ENCODE data around the gene KIAA0513. TPM values are rescaled to one million over a fixed set of nuclear protein-coding genes. Genes with fewer than 3 reads are reported as not detected.
A peak's percentile ranks its signal among the peaks of the same experiment; 100 is the strongest.

Gene KIAA0513
- total RNA-seq, 1 donor = 26.3 TPM

DNA sequence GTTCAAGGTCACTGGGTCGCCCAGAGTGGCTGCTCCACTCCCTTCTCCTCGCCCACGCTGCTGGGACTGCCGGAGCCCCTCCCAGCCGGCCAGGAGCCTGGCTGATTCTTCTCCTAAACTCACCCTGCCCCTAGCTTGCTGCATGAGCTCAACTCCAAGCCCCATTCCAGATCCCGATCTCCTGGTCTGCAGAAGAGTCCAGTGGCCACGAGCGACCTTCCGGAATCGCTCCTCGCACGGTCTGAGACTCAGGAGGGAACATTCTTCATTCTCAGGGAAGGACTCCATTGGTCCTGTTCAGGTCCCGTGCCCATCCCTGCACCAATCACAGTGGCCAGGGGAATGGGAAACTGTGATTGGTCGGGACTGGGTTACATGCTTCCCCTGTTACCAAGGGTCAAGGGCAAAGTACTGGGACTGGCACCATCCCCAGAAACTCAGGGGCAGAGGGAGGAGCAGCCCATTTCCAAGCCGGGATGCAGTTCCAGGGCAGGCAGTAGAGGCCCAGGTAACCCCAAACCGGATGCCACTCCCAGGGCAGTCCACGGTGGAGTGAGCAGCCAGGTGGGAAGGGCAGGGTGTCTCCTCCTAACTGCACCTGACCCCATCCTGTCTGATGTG lies 109.2 kb downstream of the KIAA0513 start:
- no peak overlapping the region for H3K4me3 ChIP-seq (ENCODE audit: low read depth, low read length)
- peak; percentile 53 for DNase-seq (ENCODE audit: low read depth)

DNA sequence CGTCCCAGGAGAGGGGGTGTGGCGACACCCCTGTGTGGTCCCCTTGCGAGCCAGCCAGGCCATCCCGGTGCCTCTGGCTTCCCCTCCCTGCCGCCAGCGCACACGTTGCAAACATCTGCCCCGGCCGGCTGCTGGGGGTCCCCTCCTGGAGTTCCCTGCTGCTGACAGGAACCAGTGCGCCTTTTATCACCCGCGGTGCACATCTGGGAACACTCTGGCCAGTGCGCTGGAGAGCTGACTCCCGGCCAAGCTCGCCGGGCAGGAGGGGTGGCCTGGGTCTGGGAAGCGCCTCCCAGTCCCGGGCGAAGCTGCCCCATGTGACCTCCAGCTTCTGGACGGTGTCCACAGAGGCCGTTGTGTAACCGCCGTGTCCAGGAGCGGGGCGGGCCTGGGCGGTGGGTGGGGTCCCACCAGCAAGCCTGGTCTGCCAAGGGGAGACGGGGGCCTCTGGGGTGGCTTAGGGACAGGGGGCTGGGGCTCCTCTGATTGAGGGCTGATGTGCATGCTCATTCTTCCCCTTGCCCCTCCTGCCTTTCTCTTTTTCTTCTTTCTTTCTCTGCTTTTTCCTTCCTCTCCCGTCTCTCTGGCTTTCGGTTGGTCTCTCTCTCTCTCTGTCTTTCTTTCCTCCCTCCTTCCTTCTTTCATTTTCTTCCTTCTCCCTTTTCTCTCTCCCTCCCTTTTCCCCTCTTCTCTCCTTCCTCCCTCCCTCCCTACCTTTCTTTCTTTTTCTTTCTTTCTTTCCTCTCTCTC lies 109.9 kb downstream of the KIAA0513 start:
- peak; percentile 99 for DNase-seq (ENCODE audit: low read depth)
- H3K4me3 ChIP-seq (ENCODE audit: low read depth, low read length) = peak overlapping the region; percentile 40
- no peak for TF ChIP-seq CTCF (IDR thresholded peaks at IDR 0.05; ENCODE audit: insufficient read depth, low read depth, low read length)

More for the DNA sequence above, 109.2 kb downstream of the KIAA0513 start:
- TF ChIP-seq CTCF (IDR thresholded peaks at IDR 0.05; ENCODE audit: insufficient read depth, low read depth, low read length) = no peak

GRCh38 chr16:85138073-85138824 lies 110.7 kb downstream of the KIAA0513 start:
- no peak for DNase-seq (ENCODE audit: low read depth)
- no peak overlapping the region for H3K4me3 ChIP-seq (ENCODE audit: low read depth, low read length)
- no peak for TF ChIP-seq CTCF (IDR thresholded peaks at IDR 0.05; ENCODE audit: insufficient read depth, low read depth, low read length)

DNA sequence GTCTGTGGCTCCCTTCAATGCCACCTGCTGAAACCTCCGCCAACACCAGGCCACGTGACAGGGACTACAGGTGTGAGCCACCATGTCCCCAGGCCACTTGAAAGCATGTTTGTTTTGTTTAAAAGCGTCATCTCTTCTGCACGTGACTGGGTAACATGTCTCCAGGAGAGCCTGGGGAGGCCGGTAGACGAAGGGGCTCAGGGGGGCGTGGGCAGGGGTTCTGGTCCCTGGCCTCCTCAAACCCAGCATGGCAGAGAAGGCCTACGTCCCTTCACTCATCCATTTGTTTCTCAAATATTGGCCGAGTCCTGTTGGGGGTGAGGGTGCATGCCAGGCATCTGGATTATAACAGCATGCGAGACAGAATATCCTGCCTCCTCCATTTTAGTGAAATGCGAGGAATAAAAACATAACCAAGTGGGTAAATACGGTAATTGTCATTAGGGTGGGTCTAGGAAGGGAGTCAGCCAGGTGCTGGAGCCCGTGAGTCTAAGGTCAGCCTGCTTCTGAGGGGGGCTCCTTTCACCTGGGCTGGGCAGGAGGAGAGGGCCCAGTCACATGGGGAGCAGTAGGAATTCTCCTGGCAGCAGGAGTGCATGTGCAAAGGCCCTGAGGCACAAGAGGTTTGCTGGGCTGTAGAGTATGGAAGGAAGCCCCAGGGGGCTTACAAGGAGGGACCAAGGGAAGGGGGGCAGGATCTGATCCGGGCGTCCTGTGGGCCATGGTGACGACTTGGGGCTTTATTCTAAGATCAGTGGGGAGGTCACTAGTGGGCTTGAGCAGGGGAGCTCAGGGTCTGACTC lies 111.4 kb downstream of the KIAA0513 start:
- no peak for TF ChIP-seq CTCF (IDR thresholded peaks at IDR 0.05; ENCODE audit: insufficient read depth, low read depth, low read length)
- no peak for DNase-seq (ENCODE audit: low read depth)

GRCh38 chr16:85139881-85140339 lies 112.3 kb downstream of the KIAA0513 start:
- H3K4me3 ChIP-seq (ENCODE audit: low read depth, low read length) = no peak overlapping the region
- no peak for DNase-seq (ENCODE audit: low read depth)
- TF ChIP-seq CTCF (IDR thresholded peaks at IDR 0.05; ENCODE audit: insufficient read depth, low read depth, low read length) = no peak

More for the DNA sequence above, 111.4 kb downstream of the KIAA0513 start:
- no peak overlapping the region for H3K4me3 ChIP-seq (ENCODE audit: low read depth, low read length)

DNA sequence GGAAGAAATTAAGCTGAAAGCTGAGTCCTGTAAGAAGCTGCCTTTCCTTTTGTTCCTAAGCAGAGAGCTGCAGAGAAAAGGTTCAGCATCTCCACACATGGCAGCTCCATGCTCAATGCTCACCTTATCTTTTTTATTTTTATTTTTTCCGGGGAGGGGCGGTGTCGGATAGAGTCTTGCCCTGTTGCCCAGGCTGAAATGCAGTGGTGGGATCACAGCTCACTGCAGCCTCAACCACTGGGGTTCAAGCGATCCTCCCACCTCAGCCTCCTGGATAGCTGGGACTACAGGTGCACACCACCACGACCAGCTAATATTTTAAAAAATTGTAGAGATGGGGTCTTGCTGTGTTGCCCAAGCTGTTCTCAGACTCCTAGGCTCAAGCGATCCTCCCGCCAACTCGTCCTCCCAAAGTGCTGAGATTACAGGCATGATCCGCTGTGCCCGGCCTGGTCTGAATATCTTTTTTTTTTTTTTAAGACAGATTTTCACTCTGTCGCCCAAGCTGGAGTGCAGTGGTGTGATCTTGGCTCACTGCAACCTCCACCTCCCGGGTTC lies 112.9 kb downstream of the KIAA0513 start:
- no peak for TF ChIP-seq CTCF (IDR thresholded peaks at IDR 0.05; ENCODE audit: insufficient read depth, low read depth, low read length)
- H3K4me3 ChIP-seq (ENCODE audit: low read depth, low read length) = no peak overlapping the region
- DNase-seq (ENCODE audit: low read depth) = no peak

All from fibroblast of villous mesenchyme (primary cell).